ENCODE results near the gene WDR5B.
A peak's percentile ranks its signal among the peaks of the same experiment; 100 is the strongest.

WDR5B gene

DNA sequence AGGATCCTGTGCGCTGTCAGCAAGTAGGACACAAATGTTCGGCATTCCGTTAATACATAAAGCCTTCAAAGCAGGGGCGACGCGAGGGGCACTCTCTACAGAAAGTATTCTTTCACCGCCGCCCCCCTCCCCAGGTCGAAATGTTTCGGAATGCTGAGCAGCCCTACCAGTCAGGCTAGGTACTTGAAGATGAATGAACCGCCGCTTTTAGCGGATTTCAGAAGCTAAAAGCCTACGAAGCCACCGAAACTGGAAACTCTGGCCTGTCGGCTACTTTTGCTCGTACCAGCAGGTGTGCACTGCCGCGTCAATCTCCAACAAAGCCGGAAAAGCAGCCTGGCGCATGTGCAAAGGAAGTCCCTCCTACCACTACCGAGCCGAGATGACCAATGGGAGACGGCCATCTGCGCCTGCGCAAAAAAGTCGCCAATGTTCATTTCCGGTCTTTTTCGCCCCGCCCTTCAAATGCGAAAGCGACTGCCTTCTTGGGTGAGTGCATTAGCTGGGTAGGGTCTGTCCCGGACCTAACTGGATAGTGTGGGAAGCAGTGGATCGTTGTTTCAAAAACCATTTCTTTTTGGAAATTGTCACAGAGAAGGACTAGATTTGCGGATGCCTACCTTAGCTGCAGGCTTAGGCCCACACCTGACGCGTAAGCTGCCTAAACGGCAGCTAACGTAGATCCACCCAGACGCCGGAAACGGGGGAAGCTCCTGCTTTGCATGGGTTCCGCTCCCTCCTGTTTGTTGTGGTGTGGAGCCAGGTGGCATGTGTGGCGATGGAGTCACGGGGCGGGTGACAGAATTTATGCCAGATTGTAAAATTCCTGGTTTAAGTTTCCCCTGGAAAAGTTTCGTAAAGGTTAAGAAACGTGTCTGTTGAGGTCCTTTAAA, at the start of gene WDR5B:
Gene WDR5B (minus strand): TSS at position 301 of the 893 bp plus-strand sequence. CDS start 534 bp downstream, outside the sequence.
- peak; percentile 97 for DNase-seq
- no peak for TF ChIP-seq EZH2 (IDR thresholded peaks at IDR 0.05; ENCODE audit: borderline replicate concordance, low read depth, low read length, severe bottlenecking)
- TF ChIP-seq, protein P1, sequence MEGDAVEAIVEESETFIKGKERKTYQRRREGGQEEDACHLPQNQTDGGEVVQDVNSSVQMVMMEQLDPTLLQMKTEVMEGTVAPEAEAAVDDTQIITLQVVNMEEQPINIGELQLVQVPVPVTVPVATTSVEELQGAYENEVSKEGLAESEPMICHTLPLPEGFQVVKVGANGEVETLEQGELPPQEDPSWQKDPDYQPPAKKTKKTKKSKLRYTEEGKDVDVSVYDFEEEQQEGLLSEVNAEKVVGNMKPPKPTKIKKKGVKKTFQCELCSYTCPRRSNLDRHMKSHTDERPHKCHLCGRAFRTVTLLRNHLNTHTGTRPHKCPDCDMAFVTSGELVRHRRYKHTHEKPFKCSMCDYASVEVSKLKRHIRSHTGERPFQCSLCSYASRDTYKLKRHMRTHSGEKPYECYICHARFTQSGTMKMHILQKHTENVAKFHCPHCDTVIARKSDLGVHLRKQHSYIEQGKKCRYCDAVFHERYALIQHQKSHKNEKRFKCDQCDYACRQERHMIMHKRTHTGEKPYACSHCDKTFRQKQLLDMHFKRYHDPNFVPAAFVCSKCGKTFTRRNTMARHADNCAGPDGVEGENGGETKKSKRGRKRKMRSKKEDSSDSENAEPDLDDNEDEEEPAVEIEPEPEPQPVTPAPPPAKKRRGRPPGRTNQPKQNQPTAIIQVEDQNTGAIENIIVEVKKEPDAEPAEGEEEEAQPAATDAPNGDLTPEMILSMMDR (IDR thresholded peaks at IDR 0.05; ENCODE audit: borderline replicate concordance, extremely low read depth, low read length, poor library complexity, severe bottlenecking) = peak; percentile 25
- peak within 1 kb of the TSS; percentile 66 for H3K9ac ChIP-seq (ENCODE audit: low read depth, low read length)
- peak within 1 kb of the TSS; percentile 89 for H3K4me2 ChIP-seq (ENCODE audit: insufficient read depth, low read length)
- ATAC-seq (ENCODE audit: insufficient read depth, low read depth) = peak; percentile 95
- H3K4me3 ChIP-seq (ENCODE audit: low read depth in 1 of 2, low read length in 2 of 2) = peak within 1 kb of the TSS; percentile 55 to 70
- peak within 1 kb of the TSS; percentile 76 for H2AFZ ChIP-seq (ENCODE audit: low read depth, low read length)
- no peaks in the 10 kb centered on the region; the same call in 1 of the 2 replicates for H4K20me1 ChIP-seq (ENCODE audit: insufficient read depth, low read length)
- H3K4me1 ChIP-seq (ENCODE audit: insufficient read depth, low read length) = peaks cover 42% of the 10 kb centered on the region
- H3K36me3 ChIP-seq (ENCODE audit: insufficient read depth, low read length) = peaks cover 19% of the 10 kb centered on the region; the same call in 1 of the 2 replicates
- H3K9me3 ChIP-seq (ENCODE audit: insufficient read depth, low read length, severe bottlenecking) = no peaks in the 10 kb centered on the region
- H3K27me3 ChIP-seq (ENCODE audit: insufficient read depth, low read length, poor library complexity) = no peaks in the 10 kb centered on the region
- H3K27ac ChIP-seq (ENCODE audit: low read length) = peak within 1 kb of the TSS; percentile 91
- peaks cover 63% of the 10 kb centered on the region for H3K79me2 ChIP-seq (ENCODE audit: insufficient read depth, low read length)

DNA sequence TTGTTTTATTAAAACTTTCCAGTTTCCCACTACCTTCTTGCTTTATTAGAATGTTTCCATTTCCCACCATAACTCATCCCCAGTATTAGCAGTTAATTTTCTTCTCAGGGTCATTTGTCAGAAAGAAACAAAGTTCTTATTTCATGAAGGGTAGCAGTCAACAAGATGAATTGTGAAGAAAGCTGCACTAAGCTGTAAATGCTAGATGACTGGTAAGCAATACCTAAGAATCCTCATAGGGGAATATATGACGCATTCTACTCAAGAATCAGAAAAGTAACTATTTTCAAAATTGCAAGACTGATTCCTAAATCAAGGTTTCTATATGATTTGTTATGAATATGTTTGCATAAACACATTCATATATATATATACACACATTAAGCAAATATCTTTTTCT, 48.8 kb upstream of the WDR5B start:
- Histone ChIP-seq H3K4me1 (ENCODE audit: insufficient read depth, low read length) (no peaks in the 10 kb centered on the region), H2AFZ (ENCODE audit: low read depth, low read length) (no peak overlapping the region), H3K27ac (ENCODE audit: low read length) (no peak overlapping the region), H3K27me3 (ENCODE audit: insufficient read depth, low read length, poor library complexity) (no peaks in the 10 kb centered on the region), H3K4me3 (ENCODE audit: low read depth in 1 of 2, low read length in 2 of 2) (no peak overlapping the region), H3K9me3 (ENCODE audit: insufficient read depth, low read length, severe bottlenecking) (no peaks in the 10 kb centered on the region), H3K79me2 (ENCODE audit: insufficient read depth, low read length) (peaks cover 30% of the 10 kb centered on the region), H3K4me2 (ENCODE audit: insufficient read depth, low read length) (no peak overlapping the region), H3K36me3 (ENCODE audit: insufficient read depth, low read length) (peaks cover 74% of the 10 kb centered on the region), H4K20me1 (ENCODE audit: insufficient read depth, low read length) (peaks cover 23% of the 10 kb centered on the region; the same call in 1 of the 2 replicates), H3K9ac (ENCODE audit: low read depth, low read length) (no peak overlapping the region)
- DNase-seq = no peak
- TF ChIP-seq, protein P1 (IDR thresholded peaks at IDR 0.05; ENCODE audit: borderline replicate concordance, extremely low read depth, low read length, poor library complexity, severe bottlenecking) = no peak
- TF ChIP-seq EZH2 (IDR thresholded peaks at IDR 0.05; ENCODE audit: borderline replicate concordance, low read depth, low read length, severe bottlenecking) = no peak
- no peak for ATAC-seq (ENCODE audit: insufficient read depth, low read depth)

DNA sequence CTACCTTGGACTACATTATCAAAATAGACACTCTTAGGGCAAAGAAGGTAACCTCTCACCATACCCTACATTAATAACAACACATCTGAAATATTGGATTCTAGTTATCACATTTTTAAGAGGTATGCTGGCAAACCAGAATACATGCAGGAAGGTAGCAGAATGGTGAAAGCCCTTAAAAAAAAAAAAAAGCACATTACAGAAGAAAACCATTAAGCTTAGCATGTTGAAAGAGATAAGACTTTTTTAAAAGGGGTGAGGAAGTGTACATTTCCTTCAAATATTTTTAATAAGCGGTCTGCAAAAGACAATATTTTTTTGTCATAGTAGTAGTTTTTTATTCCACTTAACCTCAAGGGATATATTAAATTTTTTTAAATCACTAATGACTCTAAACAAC, 46.5 kb upstream of the WDR5B start:
- no peak overlapping the region for H3K4me3 ChIP-seq (ENCODE audit: low read depth in 1 of 2, low read length in 2 of 2)
- H3K4me1 ChIP-seq (ENCODE audit: insufficient read depth, low read length) = no peaks in the 10 kb centered on the region
- ATAC-seq (ENCODE audit: insufficient read depth, low read depth) = no peak
- H4K20me1 ChIP-seq (ENCODE audit: insufficient read depth, low read length) = peaks cover 10% of the 10 kb centered on the region; the same call in 1 of the 2 replicates
- peaks cover 9% of the 10 kb centered on the region; the same call in 1 of the 2 replicates for H3K79me2 ChIP-seq (ENCODE audit: insufficient read depth, low read length)
- TF ChIP-seq, protein P1 (IDR thresholded peaks at IDR 0.05; ENCODE audit: borderline replicate concordance, extremely low read depth, low read length, poor library complexity, severe bottlenecking) = no peak
- no peak for TF ChIP-seq EZH2 (IDR thresholded peaks at IDR 0.05; ENCODE audit: borderline replicate concordance, low read depth, low read length, severe bottlenecking)
- H3K27ac ChIP-seq (ENCODE audit: low read length) = no peak overlapping the region
- H3K36me3 ChIP-seq (ENCODE audit: insufficient read depth, low read length) = peaks cover 90% of the 10 kb centered on the region
- H2AFZ ChIP-seq (ENCODE audit: low read depth, low read length) = no peak overlapping the region
- H3K9ac ChIP-seq (ENCODE audit: low read depth, low read length) = no peak overlapping the region
- no peaks in the 10 kb centered on the region for H3K27me3 ChIP-seq (ENCODE audit: insufficient read depth, low read length, poor library complexity)
- DNase-seq = no peak
- no peaks in the 10 kb centered on the region for H3K9me3 ChIP-seq (ENCODE audit: insufficient read depth, low read length, severe bottlenecking)
- H3K4me2 ChIP-seq (ENCODE audit: insufficient read depth, low read length) = no peak overlapping the region

Data from DND-41 (cell line).